ENCODE measurements around the gene ARHGAP10. TPM values are rescaled to one million over a fixed set of nuclear protein-coding genes. Genes with fewer than 3 reads are reported as not detected.

Gene ARHGAP10
- total and polyA plus RNA-seq, 10 of the 15 experiments (the other 5 are each of a cell fraction or from before 2014, with no cell fraction given), result 1.3 to 25.8 (median 17.2) TPM

DNA sequence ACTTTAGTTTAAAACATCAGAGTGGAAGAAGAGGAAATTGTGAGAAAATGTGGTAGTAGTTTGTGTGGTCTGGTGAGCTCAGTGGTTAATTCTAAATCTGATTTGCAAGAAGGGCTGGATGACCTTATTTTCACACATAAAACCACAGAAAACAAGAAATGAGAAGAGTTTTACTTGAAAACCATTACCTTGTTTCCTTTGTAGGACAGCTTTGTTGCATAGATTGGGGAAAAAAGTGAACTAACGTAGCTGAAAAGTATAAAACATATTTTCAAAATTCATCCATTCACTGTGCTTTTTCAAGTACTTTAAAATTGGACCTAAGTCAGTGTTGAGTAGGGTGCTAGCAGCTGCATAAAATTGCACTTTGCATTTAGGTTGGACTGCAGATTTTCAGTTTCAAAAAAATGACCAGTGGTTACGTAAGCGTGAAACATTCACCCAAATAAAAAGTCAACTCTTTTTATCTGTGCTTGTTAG, 211.3 kb downstream of the ARHGAP10 start (continued):
- TF ChIP-seq RELB (IDR thresholded peaks at IDR 0.05; ENCODE audit: low read depth) (peak; percentile 86), NFXL1 (IDR thresholded peaks at IDR 0.05; ENCODE audit: borderline replicate concordance) (no peak), JUNB (IDR thresholded peaks at IDR 0.05) (peak; percentile 79), LARP7 (IDR thresholded peaks at IDR 0.05) (no peak), IRF4 (IDR thresholded peaks at IDR 0.05; ENCODE audit: low read depth, low read length) (peak; percentile 63), RUNX3 (IDR thresholded peaks at IDR 0.05; ENCODE audit: low read length) (peak; percentile 100), TCF7 (IDR thresholded peaks at IDR 0.05; ENCODE audit: borderline replicate concordance) (no peak), MXI1 (IDR thresholded peaks at IDR 0.05; ENCODE audit: low read depth, low read length) (0 out of 2 replicates have a peak, but pooled peaks have one; percentile 52), ZNF207 (IDR thresholded peaks at IDR 0.05; ENCODE audit: borderline replicate concordance) (no peak), RB1 (IDR thresholded peaks at IDR 0.05; ENCODE audit: borderline replicate concordance) (peak; percentile 46; the same call in 1 of the 2 replicates), PAX8 (IDR thresholded peaks at IDR 0.05) (no peak)

GRCh38 chr4:147944249-147944648, 212.4 kb downstream of the ARHGAP10 start:
- no peaks in the 10 kb centered on the region for H3K79me2 ChIP-seq (ENCODE audit: control insufficient read depth, insufficient read depth, low read length)
- no peaks in the 10 kb centered on the region for H3K27me3 ChIP-seq (replicated peaks in 1 of 2; ENCODE audit: control insufficient read depth in 2 of 2, insufficient read depth in 2 of 2, low read length in 1 of 2)
- ChIA-PET POLR2A (no interaction called here), SMC1A (ENCODE audit: uncharacterized antibody, unreplicated experiment) (interaction anchor here (1.5 to 1.9 kb wide), 9 partner anchors 10 to 326 kb away, joined by 3 to 13 read pairs (median 4); partner anchors contain the start of gene TMEM184C), RAD21 (ENCODE audit: unreplicated experiment) (no interaction called here), CTCF (interaction anchor here (1.1 to 2.5 kb wide), 8 partner anchors 15 to 113 kb away, joined by 3 to 10 read pairs (median 6); no protein-coding TSS in a partner anchor)
- H3K4me3 ChIP-seq, result no peak overlapping the region
- no peak overlapping the region; the same call in 1 of the 2 replicates for H3K4me2 ChIP-seq (ENCODE audit: control insufficient read depth, insufficient read depth)
- in situ Hi-C loops (cut with MboI), result no loop called here
- H3K4me1 ChIP-seq (ENCODE audit: control insufficient read depth, insufficient read depth, low read length), result peaks cover 21% of the 10 kb centered on the region
- H3K9ac ChIP-seq (ENCODE audit: control insufficient read depth, insufficient read depth, low read length), result no peak overlapping the region
- 25% methylated on average over 1 of the region's 1 CpG for WGBS (ENCODE audit: insufficient coverage, insufficient replicate concordance, low lambda C conversion rate, missing lambda C conversion rate)
- no TSS peak for BruUV-seq (replicated peaks)
- no peaks in the 10 kb centered on the region; the same call in 2 of the 3 replicates for H3K9me3 ChIP-seq (replicated peaks; ENCODE audit: control insufficient read depth, insufficient read depth, low read length)
- no peak overlapping the region for H3K27ac ChIP-seq (ENCODE audit: control insufficient read depth, insufficient read depth)
- H3K36me3 ChIP-seq (ENCODE audit: control insufficient read depth in 2 of 2, insufficient read depth in 2 of 2, low read length in 1 of 2), result peaks cover 0 to 13% of the 10 kb centered on the region in 2 experiments; a peak in 3 of 4 replicates
- ATAC-seq (peak; percentile 65), DNase-seq (ENCODE audit: low read depth, low spot score) (no peak), FAIRE-seq (no peak)
- no peak overlapping the region for H2AFZ ChIP-seq (ENCODE audit: control insufficient read depth, low read depth, low read length)
- H4K20me1 ChIP-seq (ENCODE audit: control insufficient read depth, insufficient read depth), result peaks cover 3% of the 10 kb centered on the region; the same call in 1 of the 2 replicates
- intact Hi-C loops (cut with micrococcal nuclease; ENCODE audit: unreplicated experiment), result loop anchor here (5.0 kb wide), 1 partner anchor 113 kb away; no protein-coding TSS in a partner anchor
- TF ChIP-seq RB1 (IDR thresholded peaks at IDR 0.05; ENCODE audit: borderline replicate concordance), result no peak
- TF ChIP-seq POLR2A (IDR thresholded peaks at IDR 0.05; ENCODE audit: low read depth, low read length), result no peak
- TF ChIP-seq, protein P1, sequence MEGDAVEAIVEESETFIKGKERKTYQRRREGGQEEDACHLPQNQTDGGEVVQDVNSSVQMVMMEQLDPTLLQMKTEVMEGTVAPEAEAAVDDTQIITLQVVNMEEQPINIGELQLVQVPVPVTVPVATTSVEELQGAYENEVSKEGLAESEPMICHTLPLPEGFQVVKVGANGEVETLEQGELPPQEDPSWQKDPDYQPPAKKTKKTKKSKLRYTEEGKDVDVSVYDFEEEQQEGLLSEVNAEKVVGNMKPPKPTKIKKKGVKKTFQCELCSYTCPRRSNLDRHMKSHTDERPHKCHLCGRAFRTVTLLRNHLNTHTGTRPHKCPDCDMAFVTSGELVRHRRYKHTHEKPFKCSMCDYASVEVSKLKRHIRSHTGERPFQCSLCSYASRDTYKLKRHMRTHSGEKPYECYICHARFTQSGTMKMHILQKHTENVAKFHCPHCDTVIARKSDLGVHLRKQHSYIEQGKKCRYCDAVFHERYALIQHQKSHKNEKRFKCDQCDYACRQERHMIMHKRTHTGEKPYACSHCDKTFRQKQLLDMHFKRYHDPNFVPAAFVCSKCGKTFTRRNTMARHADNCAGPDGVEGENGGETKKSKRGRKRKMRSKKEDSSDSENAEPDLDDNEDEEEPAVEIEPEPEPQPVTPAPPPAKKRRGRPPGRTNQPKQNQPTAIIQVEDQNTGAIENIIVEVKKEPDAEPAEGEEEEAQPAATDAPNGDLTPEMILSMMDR (IDR thresholded peaks at IDR 0.05 in 2 of 3, conservative IDR thresholded peaks at IDR 0.05 in 1 of 3; ENCODE audit: control insufficient read depth in 2 of 3, extremely low read depth in 1 of 3, insufficient read depth in 1 of 3, low read depth in 3 of 3, low read length in 3 of 3), result no peak
- 0 out of 2 replicates have a peak, but pooled peaks have one; percentile 37 for TF ChIP-seq GABPA (IDR thresholded peaks at IDR 0.05; ENCODE audit: low read depth)
- no peak for TF ChIP-seq NRF1 (conservative IDR thresholded peaks at IDR 0.05; ENCODE audit: low read depth, low read length)
- no peak for TF ChIP-seq USF2 (IDR thresholded peaks at IDR 0.05; ENCODE audit: borderline replicate concordance, low read depth, low read length)
- peak; percentile 45; the same call in 1 of the 2 replicates for TF ChIP-seq ATF7 (IDR thresholded peaks at IDR 0.05; ENCODE audit: low read depth)
- TF ChIP-seq IKZF1 (conservative IDR thresholded peaks at IDR 0.05), result no peak
- peak; percentile 52; the same call in 1 of the 2 replicates for TF ChIP-seq SPI1 (IDR thresholded peaks at IDR 0.05; ENCODE audit: borderline replicate concordance, insufficient read depth, low read depth, low read length)

Measured in GM12878 (cell line).